ENCODE data around the gene IMMP2L. TPM values are rescaled to one million over a fixed set of nuclear protein-coding genes. Genes with fewer than 3 reads are reported as not detected.

IMMP2L gene
- total and polyA plus RNA-seq, 2 of the 4 experiments (the other 2 are of a cell fraction) = 5.8 to 9.3 TPM

DNA sequence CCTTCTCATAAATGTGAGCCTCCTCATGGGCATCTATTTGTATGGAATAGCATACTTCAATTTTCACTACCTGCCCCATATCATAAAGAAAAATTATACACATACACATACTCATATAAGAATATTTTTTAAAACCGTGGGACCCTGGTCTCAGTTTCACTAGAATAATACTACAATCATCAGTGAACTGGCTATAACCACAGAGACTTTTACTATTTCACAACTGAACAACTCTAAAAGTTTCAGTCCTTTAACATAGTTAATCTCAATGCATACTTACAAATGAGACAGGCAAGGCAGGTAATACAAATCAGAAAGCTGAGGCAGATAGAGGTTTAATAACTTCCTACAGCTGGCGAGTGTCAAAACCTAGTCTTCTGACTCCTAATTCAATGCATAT is 388.3 kb downstream of the IMMP2L start:
- no peak for TF ChIP-seq CEBPB (IDR thresholded peaks at IDR 0.05; ENCODE audit: low read depth, low read length)
- no peak for TF ChIP-seq SMC3 (IDR thresholded peaks at IDR 0.05; ENCODE audit: low read depth, low read length)
- no peak for TF ChIP-seq RAD21 (IDR thresholded peaks at IDR 0.05; ENCODE audit: low read length)
- H3K9me3 ChIP-seq (ENCODE audit: control insufficient read depth, insufficient read depth, low read length) = no peaks in the 10 kb centered on the region
- no peak overlapping the region for H2BK120ac ChIP-seq (ENCODE audit: low read depth, low read length)
- no peak overlapping the region for H2AK5ac ChIP-seq (ENCODE audit: low read depth, low read length)
- in situ Hi-C loops (cut with MboI; ENCODE audit: low sequenced_read_pairs) = no loop called here
- no peak overlapping the region for H3K4me3 ChIP-seq (ENCODE audit: insufficient read depth, low read depth, low read length)
- dilution Hi-C loops (cut with HindIII; ENCODE audit: low sequenced_read_pairs, unreplicated experiment) = no loop called here
- no peaks in the 10 kb centered on the region for H3K9me1 ChIP-seq (ENCODE audit: insufficient read depth, low read length)
- H2BK15ac ChIP-seq (ENCODE audit: low read depth, low read length) = no peak overlapping the region
- H3K36me3 ChIP-seq (ENCODE audit: control insufficient read depth, insufficient read depth, low read length) = no peaks in the 10 kb centered on the region
- H3K27ac ChIP-seq (ENCODE audit: insufficient read depth, low read length) = no peak overlapping the region
- no peak overlapping the region for H3K56ac ChIP-seq (ENCODE audit: extremely low read depth, insufficient read depth, low read length)
- ChIA-PET CTCF (no interaction called here), POLR2A (ENCODE audit: unreplicated experiment) (no interaction called here)
- no peak overlapping the region for H4K5ac ChIP-seq (ENCODE audit: low read depth, low read length)
- H3K79me1 ChIP-seq (ENCODE audit: low read depth in 1 of 2, low read length in 2 of 2) = no peaks in the 10 kb centered on the region
- no peak overlapping the region for H3K23ac ChIP-seq (ENCODE audit: low read depth, low read length)
- H2BK5ac ChIP-seq (ENCODE audit: low read depth, low read length, poor library complexity, severe bottlenecking) = no peak overlapping the region
- H4K20me1 ChIP-seq (ENCODE audit: insufficient read depth, low read length) = no peaks in the 10 kb centered on the region
- no peak overlapping the region for H3K9ac ChIP-seq (ENCODE audit: low read depth, low read length)
- WGBS, 2 experiments (ENCODE audit: extremely low coverage in 2 of 2, insufficient read length in 1 of 2) = no CpG with 5 or more reads among the region's 2 CpGs
- H3K4me1 ChIP-seq (ENCODE audit: control insufficient read depth, insufficient read depth, low read length) = no peaks in the 10 kb centered on the region
- H3K4me2 ChIP-seq (ENCODE audit: low read depth, low read length) = no peak overlapping the region
- H2AK9ac ChIP-seq (replicated peaks; ENCODE audit: low read depth, low read length, poor library complexity) = no peak overlapping the region
- no TSS peak for BruUV-seq (replicated peaks)
- no peaks in the 10 kb centered on the region for H3K27me3 ChIP-seq (ENCODE audit: control insufficient read depth, insufficient read depth, low read length)
- H2BK20ac ChIP-seq (ENCODE audit: low read depth, low read length) = no peak overlapping the region
- ATAC-seq (ENCODE audit: low read depth) (no peak), DNase-seq (no peak)
- no peak overlapping the region for H4K8ac ChIP-seq (ENCODE audit: low read depth in 2 of 2, low read length in 2 of 2)
- H3K14ac ChIP-seq (replicated peaks; ENCODE audit: low read depth, low read length) = no peak overlapping the region
- H4K91ac ChIP-seq (ENCODE audit: insufficient read depth, low read depth, low read length) = no peak overlapping the region
- H2AFZ ChIP-seq (replicated peaks; ENCODE audit: low read length, poor library complexity) = no peak overlapping the region
- no peak overlapping the region for H3K18ac ChIP-seq (ENCODE audit: low read depth, low read length)
- intact Hi-C loops (cut with micrococcal nuclease) = no loop called here
- H3K4ac ChIP-seq (ENCODE audit: low read depth, low read length) = no peak overlapping the region
